HG03066 (cell line): ENCODE measurements around the gene CDCP1.

Source experiments
- ATAC-seq: cut with Tn5 transposase; IDR thresholded peaks from one replicate; pipeline ENCODE4 v1.9.1; 2021; ENCODE audit warnings: low read depth; ENCODE audit not compliant: unreplicated experiment

CDCP1 gene

DNA sequence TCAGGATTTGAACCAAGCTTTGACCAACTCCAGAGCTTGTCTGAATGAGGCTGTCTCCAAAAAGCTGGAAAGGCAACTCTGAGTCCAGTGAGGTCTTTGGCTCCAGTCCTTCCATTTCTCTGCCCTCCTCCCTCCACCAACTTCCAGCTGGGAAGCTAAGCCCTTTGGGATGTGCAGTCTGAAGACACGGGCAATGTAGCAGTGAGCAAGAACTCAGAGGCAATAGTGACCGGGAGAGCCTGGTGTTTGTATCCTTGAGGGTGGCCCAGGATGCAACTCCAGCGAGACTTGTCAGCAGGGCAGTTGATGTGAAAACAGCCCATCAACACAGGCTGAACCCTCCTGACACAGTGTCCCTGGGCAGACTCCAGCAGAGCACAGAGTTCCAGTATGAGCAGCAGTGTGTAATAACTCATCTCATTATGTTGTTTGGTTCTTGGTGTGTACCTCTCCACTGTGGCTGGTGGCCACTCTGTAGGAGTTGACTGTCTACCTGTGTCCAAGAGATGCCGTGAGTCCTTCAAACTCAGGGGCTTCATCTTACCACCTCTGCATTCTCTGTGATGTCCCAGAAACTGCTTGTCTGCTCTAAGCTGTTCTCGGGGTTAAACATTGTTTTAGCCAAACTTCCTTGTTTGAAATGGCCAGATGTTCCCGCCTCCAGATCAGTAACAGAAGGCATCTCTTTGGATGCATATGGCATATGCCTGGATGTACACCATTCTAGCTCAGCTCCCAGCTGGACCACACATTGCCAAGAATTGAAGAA is 6.6 kb downstream of the CDCP1 start:
- ATAC-seq: no peak

DNA sequence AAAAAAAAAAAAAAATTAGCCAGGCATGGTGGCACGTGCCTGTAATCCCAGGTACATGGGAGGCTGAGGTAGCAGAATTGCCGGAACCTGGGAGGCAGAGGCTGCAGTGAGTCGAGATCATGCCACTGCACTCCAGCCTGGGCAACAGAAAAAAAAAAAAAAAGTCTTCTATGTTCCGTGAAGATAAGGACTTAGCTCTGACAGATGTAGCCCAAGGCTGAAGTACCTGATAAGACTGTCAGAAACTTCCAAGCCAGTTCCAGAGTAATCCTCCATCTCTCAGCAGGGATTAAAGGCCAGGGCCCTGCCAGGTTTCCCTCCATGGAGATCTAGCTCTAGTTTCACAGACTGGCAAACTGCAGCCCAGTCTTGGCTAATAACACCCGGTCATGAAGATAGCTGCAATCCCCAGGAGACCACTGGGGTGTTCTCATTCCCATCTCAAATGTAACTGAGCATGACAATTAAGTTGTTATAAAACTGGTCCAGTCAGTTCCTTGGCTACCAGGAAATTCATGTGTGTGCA is 8.5 kb downstream of the CDCP1 start:
- no peak for ATAC-seq

DNA sequence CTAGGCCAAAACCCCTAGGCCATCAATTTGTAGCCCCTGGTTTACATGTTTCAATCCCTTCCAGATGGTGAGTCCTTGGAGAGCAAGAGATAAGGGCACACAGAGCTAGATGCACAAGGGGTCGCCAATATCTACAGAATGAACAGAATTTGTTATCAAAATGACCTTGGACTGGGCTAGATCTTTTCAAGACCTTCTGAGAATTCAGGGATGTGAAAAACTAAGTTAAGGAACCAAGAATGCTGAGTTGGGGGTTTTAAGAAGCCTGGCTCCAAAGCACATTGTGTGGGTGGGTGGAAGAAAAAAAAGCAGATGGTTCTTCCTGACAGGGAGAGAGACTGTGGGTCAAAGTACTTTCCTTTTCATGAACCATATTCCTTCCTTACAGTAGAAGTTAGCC is 10.2 kb downstream of the CDCP1 start:
- ATAC-seq: no peak

DNA sequence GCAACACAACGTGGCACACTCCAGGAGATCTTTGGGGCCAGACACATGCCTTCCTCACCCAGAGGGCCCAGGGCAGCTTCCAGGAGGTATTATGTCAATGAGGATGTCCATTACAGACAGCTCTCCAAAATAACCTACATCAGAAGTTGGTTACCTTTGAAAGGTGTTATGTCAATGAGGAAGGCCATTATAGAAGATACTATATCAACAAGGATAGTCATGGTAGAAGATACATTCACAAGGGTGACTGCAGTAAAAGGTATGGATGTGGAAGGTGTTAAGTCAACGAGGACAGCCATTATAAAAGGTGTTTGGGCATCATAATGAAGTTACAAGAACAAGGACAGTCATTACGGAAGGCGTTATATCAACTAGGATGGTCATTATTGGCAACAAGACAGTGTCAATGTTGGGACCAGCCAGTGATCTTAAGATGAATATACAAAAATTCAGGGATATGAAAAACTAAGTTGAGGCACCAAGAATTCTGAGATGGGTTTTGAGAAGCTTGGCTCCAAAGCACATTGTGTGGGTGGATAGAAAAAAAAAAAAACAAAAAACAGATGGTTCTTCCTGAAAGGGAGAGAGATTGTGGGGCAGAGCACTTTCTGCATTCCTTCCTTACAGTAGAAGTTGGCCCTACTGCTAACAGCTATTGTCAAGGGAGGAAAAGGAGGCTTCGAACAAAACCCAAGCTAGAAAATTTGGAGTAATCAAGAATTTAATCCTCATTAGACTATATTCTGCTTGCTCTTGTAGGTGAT is 11.2 kb downstream of the CDCP1 start:
- no peak for ATAC-seq

DNA sequence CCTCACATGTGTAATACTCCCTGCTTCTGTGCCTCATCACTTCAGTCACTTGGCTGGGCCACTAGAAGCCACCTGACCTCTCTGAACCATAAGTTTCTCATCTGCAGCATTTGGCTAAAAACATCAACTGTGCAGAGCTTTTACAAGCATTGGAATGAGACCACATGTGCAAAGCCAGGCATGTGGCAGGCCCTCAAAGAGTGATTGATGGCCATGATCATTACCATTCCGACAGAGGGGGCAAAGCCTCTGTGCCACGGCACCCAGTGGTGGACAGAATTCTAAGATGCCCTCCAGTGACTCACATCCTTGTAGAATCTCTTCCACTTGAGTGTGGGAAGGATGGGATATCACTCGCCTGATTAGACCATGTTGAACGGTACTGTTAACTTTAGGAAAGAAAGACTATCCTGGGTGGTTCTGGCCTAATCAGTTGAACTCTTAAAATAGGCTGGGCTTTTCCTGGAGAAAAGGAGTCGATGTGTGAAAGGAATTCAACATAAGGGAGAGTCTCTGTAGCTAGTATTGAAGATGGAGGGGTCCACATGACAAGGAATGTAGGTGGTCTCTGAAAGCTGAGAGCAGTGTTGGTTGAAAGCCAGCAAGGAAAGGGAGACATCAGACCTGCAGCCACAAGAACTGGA is 13.5 kb downstream of the CDCP1 start:
- ATAC-seq: no peak

DNA sequence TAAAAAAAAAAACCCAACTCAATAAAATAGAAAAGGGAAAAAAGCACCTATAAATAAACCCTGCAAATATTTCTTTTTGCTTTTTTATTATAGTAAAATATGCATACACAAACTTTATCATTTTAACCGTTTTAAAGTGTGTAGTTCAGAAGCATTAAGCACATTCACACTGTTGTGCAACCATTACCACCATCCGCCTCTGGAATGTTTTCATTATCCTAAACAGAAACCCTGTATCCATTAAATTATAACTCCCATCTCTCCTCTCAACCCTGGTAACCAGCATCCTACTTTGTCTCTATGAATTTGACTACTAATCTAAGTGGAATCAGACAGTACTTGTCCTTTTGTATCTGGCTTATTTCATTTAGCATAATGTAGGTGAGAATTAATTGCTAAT is 15.0 kb downstream of the CDCP1 start:
- ATAC-seq: no peak

DNA sequence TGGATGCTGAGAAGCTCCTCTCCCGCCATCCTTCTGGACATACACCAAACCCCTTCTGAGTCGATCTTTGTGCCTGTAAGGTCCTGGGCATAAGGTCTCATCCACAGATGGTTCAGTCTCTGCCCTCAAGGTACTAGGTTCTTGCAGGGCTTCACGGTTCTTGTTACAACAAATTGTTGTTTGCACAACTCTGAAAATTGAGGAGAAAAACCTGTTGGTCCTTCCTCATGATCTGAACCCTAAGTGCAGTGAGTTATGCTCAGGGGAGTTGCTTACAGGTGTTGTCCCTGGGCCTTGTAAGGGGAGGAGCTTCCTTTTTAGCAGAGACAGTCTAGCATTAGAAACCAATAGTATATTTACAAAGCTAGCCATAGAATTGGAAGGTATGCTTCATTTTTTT is 15.7 kb downstream of the CDCP1 start:
- no peak for ATAC-seq

DNA sequence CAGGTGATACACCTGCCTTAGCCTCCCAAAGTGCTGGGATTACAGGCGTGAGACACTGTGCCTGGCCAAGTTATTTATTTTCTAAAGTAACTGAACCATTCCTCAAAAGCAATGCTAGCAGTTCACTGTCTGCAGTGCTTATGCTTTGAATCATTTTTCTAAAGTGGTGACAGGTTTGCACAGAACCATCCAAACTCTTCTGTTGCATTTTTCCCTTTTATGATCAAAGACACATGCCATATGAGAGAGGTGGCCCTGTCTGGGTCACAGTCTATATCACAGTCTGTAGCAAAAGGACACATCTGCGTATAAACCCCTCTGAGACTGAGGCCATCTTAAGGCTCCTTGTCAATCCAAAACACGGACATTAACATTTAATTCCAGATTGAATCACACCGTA is 17.2 kb downstream of the CDCP1 start:
- ATAC-seq: no peak

DNA sequence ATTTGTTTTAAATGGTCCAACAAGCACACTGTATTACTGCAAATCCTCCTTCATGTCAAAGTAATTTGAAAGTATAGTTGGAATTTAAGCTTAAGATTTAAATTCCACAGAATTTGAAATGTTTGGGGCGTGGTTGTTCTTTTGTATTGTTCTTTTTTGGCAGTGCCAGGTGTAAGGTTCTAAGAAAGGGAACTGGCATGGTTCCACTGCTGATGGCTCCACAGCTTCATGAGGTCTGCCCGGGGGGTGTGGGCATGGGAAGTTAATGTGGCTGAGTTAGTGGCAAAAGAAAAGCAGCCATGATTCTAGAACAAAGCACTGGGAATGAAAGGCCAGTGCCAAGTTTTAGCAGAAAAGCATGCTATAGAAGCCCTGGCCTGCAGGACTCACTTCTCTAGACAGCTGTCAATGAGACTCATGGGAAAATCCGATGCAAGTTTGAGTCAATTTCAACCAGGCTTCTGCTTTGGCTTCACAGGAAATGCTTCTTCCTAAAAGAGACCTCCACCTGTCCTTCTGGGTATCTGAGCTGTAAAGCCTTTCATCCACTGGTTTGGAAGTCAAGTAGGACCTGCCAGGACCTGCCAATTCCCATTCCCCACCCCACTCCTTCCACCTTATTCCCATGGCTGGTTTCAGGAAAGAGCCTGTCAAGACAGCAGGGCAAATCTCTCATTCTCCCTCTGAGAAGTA is 18.9 kb downstream of the CDCP1 start:
- ATAC-seq: no peak

DNA sequence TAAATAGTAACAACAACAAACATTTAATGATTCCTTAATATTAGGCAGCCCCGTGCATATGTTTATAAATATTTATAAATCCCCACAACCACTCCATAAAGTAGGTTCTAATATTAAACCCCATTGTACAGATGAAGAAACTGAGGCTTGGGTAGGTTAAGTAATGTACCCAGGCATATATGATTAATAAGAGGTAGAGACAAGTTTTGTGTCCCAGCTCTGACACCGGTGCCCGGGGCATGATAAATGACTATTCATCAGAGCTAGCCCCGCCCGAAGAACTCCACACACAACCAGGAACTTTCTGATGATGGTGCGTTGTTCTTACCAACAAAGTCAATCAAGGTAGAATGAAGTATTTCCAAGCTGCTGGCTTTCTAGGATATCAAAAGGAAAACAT is 19.4 kb downstream of the CDCP1 start:
- no peak for ATAC-seq

DNA sequence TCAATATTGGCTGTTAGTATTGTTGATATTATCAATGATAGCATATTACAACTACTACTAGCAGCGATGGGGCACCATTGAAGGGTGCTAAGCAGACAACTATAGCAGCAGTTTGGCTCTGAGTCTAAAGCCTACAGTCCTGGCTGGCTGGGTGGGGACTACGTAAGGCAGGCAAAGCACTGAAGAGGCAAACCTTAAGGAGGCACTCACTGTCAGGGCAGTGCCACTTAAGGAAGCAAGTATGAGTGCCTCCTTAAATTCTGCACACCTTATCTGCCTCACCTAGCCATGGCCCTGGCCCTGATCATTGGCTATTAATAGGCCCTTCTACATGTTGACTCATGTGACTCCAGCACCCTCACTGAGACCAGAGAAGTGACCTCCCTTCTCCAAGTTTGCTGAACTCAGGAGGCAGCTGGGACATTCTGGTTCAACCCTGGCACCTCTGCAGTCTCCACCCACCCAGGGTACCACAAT is 20.6 kb downstream of the CDCP1 start:
- no peak for ATAC-seq

DNA sequence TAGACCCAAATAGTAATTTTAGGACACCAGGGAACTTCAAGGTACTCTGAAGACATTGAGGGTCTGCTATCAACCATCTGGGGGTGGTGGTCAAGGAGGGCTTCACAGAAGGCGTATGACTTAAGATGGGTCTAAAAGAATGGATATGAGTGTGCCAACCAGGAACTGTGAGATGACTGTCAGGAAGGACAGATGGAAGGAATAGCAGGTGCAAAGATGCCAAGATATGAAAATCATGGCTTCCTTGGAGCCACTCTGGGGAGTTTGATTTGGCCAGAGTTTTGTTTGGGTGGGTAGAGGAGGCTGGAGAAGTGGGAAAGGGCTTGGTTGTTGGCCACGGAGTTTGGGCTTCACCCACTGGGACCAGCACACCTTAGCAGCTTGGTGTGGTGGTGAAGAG is 21.2 kb downstream of the CDCP1 start:
- ATAC-seq: no peak

DNA sequence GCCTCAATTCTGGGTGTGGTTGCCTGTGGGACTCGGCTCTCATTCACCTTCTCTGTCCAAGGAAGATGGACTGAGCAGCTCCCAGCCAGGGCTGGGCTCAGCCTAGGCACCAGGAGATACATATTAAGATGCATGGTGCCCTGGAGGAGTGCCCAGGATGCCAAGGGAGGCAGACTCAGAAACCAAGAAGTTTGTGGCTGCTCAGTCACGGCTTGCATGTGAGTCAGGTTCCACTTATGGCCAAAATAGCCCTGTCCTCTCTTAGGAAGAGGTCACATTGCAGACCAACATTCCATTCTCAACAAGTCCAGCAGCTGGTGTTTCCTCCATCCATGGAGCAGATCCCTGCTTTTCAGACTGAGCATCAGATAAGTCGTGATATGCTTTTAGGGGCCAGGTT is 21.8 kb downstream of the CDCP1 start:
- ATAC-seq: no peak

DNA sequence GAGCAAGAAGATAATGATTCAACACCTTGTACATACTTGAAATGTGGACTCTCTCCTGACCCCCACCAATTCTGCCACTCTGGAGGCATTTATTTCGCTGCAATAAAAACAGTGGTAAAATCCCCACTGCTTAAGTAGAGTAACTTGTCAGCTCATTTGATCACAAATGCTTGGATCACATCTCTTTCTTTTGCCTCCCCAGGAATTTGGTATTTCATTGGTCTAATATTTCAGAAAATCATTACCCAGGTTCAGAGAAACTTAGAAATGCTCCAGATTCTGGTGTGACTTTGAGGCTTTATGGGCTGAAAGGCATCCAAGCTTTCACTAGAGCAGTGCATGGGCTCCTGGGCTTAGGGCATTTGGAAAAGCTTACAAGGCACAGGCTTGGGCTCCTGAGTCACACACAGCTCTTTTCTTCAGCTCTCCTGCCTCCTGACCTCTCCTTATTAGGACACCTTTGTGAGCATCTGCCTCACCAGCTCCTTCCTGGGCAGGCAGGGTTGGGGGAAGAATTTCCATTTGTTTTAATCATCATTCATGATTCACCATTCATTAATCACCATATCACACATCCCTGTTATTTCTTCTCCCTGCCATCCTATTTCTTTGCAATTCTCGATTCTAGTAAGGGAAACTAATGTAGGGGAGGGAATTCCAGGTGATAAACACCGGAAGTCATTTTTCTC is 22.5 kb downstream of the CDCP1 start:
- no peak for ATAC-seq

DNA sequence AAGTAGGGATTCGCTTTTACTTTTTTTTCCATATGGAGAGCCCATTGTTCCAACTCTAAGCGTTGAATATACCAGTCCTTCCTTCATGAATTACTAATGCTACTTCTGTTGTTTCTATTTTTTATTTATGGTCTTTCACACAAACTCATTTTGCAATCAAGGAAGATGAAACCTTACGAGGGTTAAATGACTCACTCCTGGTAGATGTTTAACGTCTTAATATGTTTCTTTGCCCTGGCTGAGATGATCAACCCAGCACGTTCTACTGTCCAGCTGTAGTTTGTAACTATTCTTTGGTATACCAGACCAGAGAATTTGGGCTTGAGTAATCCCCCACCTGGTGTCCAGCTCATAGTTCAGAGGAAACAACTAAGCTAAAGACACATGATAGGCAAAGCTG is 23.1 kb downstream of the CDCP1 start:
- peak; percentile 84 for ATAC-seq

DNA sequence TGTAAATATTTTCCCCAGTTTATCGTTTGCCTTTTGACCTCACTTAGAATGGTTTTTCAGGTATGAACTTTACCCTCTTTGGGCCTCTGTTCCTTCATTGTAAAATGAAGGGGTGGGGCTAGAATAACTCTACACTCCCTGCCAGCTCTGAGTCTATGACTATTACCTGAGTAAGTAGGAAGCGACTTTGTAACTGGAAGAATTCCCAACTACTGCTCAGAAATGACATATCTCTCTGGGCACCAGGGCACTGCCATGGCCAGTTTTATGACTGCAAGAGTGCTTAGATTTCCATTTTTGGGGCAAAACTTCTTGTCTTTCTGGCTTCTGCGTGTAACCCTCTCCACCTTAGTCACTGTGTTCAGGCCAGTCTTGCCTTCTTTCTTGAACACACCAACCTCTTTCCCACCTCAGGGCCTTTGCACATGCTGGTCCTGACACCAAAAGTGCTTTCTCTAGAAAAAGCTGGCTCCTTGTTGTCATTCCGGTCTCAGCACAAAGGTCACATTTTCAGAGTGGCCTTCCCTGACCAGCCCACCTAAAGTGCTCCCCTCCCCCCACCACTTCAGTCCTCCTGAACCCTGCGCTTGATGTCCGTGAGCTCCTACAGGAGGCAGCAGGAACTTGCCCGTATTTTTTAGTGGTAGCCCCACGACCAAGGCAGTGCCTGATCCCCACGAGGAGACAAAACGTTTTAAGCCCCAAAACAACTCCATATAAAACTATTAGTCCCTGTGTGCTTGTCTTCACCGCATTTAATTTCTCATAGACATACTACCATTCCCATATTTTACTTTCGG is 25.6 kb downstream of the CDCP1 start:
- ATAC-seq: no peak

DNA sequence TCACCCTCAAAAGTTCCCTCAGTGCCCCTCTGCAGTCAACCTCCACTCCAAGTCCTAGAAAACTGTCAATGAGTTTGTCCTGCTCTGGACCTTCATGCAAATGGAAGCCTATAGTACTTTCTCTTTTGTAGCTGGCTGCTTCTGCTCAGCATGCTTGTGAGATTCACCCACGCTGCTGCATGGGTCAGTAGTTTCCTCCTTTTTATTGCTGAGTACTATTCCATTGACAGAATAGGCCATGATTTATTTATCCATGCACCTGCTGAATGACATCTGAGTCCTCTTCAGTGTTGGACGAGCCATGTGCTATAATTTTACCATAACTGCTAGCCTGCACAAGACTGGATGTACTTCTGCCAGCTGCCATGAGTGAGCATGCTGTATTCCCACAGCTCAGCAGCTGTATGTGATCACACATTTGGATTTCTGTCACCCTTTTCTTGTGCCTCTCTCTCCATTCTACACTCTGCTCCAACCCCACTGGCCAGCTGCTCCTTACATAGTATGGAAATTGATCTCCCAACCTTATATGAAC is 26.3 kb downstream of the CDCP1 start:
- no peak for ATAC-seq

DNA sequence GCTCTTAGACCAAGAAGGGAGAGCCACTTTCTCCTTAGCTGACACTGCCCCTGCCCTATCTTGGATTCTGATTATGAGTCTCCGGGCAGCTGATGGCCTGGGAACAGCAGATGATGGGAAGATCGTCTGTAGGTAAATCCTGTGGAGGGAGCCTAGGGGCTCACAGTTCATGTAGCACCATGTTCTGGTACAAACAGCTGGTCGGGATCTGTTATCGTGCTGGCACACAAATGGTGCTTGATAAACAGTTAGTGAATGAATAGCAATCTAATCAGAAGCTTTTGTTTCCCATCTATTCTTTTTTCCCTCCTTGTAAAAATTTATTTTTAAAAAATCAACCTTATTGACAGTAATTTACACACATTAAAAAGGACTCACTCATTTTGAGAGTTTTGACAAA is 26.8 kb downstream of the CDCP1 start:
- ATAC-seq: no peak

DNA sequence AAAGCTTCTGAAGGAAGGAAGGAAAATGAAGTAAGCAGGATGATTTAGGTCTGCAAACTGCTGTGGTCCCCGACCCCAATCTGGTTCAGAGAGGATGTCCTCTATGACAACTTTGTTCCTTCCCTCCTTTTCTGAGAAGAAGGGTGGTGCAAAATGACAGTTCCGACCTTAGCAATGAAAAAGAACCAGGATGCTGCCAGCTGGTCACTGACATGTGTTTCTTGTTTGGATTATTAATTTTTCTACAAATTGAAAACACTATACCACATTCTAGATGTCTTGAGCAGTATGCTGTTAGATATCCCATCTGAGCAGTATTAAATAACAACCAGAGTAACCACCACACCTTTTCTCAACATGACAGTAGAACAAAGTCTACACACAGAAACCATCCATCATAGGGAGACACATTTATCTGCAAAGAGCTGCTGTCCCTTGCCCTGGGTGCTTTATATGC is 27.5 kb downstream of the CDCP1 start:
- no peak for ATAC-seq
